Gastrocnemius medialis (tissue), 4 donors: Measurements from ENCODE around the gene MAPKAP1.

Experiments used
- POLR2A ChIP-seq, 2 donors: fragments of 450-650 bp; IDR thresholded peaks; one replicate each; pipeline ENCODE4 v1.6.1; 2017; ENCODE audit warnings: antibody characterized with exemption in 2 of 2, mild to moderate bottlenecking in 2 of 2, moderate library complexity in 2 of 2
- TF ChIP-seq, protein P1 (sequence below), 5 experiments: fragments of 450-650 bp in 3 of 5; fragments of 200-600 bp in 2 of 5; sonication (generic) in 2 of 5; IDR thresholded peaks in 4 of 5; conservative IDR thresholded peaks in 1 of 5; 1 replicate in 4 of 5; 2 replicates in 1 of 5; pipeline ENCODE4 v1.5.1; 2016 to 2019; ENCODE audit warnings: antibody characterized with exemption in 5 of 5, mild to moderate bottlenecking in 3 of 5, moderate library complexity in 3 of 5

DNA sequence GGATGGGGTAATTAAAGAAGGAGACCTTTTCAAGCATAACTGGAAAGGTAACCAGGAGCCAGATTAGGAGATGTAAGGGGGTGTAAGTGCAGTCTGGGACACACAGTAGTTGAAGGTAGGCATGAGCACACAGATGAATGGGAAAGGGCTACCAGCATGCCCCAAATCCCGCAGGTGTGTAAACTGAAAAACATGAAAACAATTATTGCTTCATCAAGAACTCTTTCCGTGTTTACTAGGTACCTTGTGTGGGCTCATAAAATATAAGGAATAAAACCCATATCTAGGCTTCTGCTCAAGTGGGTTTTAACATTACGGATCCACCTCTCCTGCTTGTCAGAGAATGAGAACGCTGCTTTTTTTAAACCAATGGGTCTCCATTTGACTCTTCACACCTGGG, 1.1 kb downstream of the MAPKAP1 start:
- TF ChIP-seq, protein P1, sequence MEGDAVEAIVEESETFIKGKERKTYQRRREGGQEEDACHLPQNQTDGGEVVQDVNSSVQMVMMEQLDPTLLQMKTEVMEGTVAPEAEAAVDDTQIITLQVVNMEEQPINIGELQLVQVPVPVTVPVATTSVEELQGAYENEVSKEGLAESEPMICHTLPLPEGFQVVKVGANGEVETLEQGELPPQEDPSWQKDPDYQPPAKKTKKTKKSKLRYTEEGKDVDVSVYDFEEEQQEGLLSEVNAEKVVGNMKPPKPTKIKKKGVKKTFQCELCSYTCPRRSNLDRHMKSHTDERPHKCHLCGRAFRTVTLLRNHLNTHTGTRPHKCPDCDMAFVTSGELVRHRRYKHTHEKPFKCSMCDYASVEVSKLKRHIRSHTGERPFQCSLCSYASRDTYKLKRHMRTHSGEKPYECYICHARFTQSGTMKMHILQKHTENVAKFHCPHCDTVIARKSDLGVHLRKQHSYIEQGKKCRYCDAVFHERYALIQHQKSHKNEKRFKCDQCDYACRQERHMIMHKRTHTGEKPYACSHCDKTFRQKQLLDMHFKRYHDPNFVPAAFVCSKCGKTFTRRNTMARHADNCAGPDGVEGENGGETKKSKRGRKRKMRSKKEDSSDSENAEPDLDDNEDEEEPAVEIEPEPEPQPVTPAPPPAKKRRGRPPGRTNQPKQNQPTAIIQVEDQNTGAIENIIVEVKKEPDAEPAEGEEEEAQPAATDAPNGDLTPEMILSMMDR (IDR thresholded peaks at IDR 0.05 in 4 of 5, conservative IDR thresholded peaks at IDR 0.05 in 1 of 5), result no peak
- TF ChIP-seq POLR2A (IDR thresholded peaks at IDR 0.05), result no peak
